Uterus (tissue), 2 donors: ENCODE measurements around the gene BRD7.

Experiments
- CTCF ChIP-seq, 4 experiments: fragments of 200-600 bp in 2 of 4; fragments of 450-650 bp in 2 of 4; sonication (generic) in 2 of 4; IDR thresholded peaks; one replicate each; pipeline ENCODE4 v1.5.1; 2016 to 2019; ENCODE audit warnings: antibody characterized with exemption in 4 of 4, mild to moderate bottlenecking in 2 of 4, moderate library complexity in 1 of 4
- POLR2A ChIP-seq, 2 donors: fragments of 450-650 bp; IDR thresholded peaks; one replicate each; pipeline ENCODE4 v1.6.1; 2016; ENCODE audit warnings: antibody characterized with exemption in 2 of 2, mild to moderate bottlenecking in 1 of 2, moderate library complexity in 1 of 2

DNA sequence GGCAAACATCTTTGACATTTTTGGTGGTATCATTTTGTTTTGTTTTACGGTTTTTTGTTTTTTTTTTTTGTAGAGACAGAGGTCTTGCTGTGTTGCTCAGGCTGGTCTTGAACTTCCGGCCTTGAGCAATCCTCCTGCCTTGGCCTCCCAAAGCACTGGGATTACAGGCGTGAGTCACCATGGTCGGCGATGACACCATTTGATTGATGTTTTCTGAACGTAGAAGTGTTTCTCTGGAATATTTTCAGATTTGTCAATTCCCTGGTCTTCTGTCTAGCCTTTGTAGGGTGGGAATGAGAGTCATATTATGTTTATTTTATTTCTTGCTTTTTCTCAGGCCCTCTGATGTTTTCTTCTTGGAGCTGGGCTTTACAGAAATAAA is 32.2 kb upstream of the BRD7 start:
- TF ChIP-seq CTCF (IDR thresholded peaks at IDR 0.05) (no peak), POLR2A (IDR thresholded peaks at IDR 0.05) (no peak)
